Peyer's patch (tissue), 4 donors: ENCODE data around the gene CELSR1. TPM values are rescaled to one million over a fixed set of nuclear protein-coding genes. Genes with fewer than 3 reads are reported as not detected.
A peak's percentile ranks its signal among the peaks of the same experiment; 100 is the strongest.

Experiments
- DNase-seq, 3 donors: peaks; one replicate each; pipeline ENCODE4 v3.0.0-alpha.2; 2017 to 2019
- H3K27ac ChIP-seq, 4 donors: fragments of 200-600 bp; sonication (generic); one replicate each; pipeline ENCODE4 v1.5.1; 2016 to 2019
- H3K27me3 ChIP-seq, 2 donors: fragments of 200-600 bp; sonication (generic); one replicate each; pipeline ENCODE4 v1.5.1; 2019
- H3K36me3 ChIP-seq, 3 donors: fragments of 200-600 bp; sonication (generic); one replicate each; pipeline ENCODE4 v1.5.1; 2016 to 2019
- H3K4me1 ChIP-seq, 4 donors: fragments of 200-600 bp; sonication (generic); one replicate each; pipeline ENCODE4 v1.5.1; 2016 to 2019
- H3K4me3 ChIP-seq, 4 donors: fragments of 200-600 bp; sonication (generic); 1 replicate in 3 of 4; 2 replicates in 1 of 4; pipeline ENCODE4 v1.5.1; 2016 to 2019; ENCODE audit warnings: mild to moderate bottlenecking in 1 of 4
- H3K9me3 ChIP-seq, 4 donors: fragments of 200-600 bp; sonication (generic); one replicate each; pipeline ENCODE4 v1.5.1; 2016 to 2019; ENCODE audit warnings: mild to moderate bottlenecking in 1 of 4
- CTCF ChIP-seq, 6 experiments: fragments of 450-650 bp in 4 of 6; fragments of 200-600 bp in 2 of 6; sonication (generic) in 1 of 6; IDR thresholded peaks; one replicate each; pipeline ENCODE4 v1.5.1; 2017 to 2019; ENCODE audit warnings: antibody characterized with exemption in 6 of 6, mild to moderate bottlenecking in 3 of 6, moderate library complexity in 1 of 6
- POLR2A ChIP-seq, 2 donors: fragments of 450-650 bp; IDR thresholded peaks; one replicate each; pipeline ENCODE4 v1.5.1; 2017; ENCODE audit warnings: antibody characterized with exemption in 2 of 2, mild to moderate bottlenecking in 2 of 2, moderate library complexity in 2 of 2
- total RNA-seq, 4 donors: library from RNA; depleted of rRNA; stranded (reverse); fragments of >200 nt; gene quantifications; one replicate each; pipeline ENCODE4 v1.1.0, GENCODE V29; 2016

Gene CELSR1
- total RNA-seq, 4 donors from 2014 or later: 1.1 to 22.3 (median 1.5) TPM

- no peak for DNase-seq
- Histone ChIP-seq H3K4me1 (no peaks in the 10 kb centered on the region), H3K9me3 (no peaks in the 10 kb centered on the region), H3K27ac (no peak overlapping the region), H3K4me3 (no peak overlapping the region), H3K36me3 (no peaks in the 10 kb centered on the region), H3K27me3 (no peaks in the 10 kb centered on the region)
- TF ChIP-seq CTCF (IDR thresholded peaks at IDR 0.05) (no peak), POLR2A (IDR thresholded peaks at IDR 0.05) (no peak)
These were observed 74.6 kb downstream of the CELSR1 start for GRCh38 chr22:46462726-46463371.

GRCh38 chr22:46461566-46462180 lies 75.7 kb downstream of the CELSR1 start:
- no peak overlapping the region for H3K4me3 ChIP-seq
- no peak for TF ChIP-seq POLR2A (IDR thresholded peaks at IDR 0.05)
- TF ChIP-seq CTCF (IDR thresholded peaks at IDR 0.05): no peak
- DNase-seq: no peak
- H3K27me3 ChIP-seq: no peaks in the 10 kb centered on the region
- H3K4me1 ChIP-seq: no peaks in the 10 kb centered on the region
- H3K9me3 ChIP-seq: no peaks in the 10 kb centered on the region
- H3K36me3 ChIP-seq: no peaks in the 10 kb centered on the region
- no peak overlapping the region for H3K27ac ChIP-seq

GRCh38 chr22:46460857-46461256 lies 76.6 kb downstream of the CELSR1 start:
- H3K27ac ChIP-seq: no peak overlapping the region
- H3K4me3 ChIP-seq: no peak overlapping the region
- H3K36me3 ChIP-seq: no peaks in the 10 kb centered on the region
- no peaks in the 10 kb centered on the region for H3K27me3 ChIP-seq
- H3K4me1 ChIP-seq: no peaks in the 10 kb centered on the region
- no peak for DNase-seq
- no peaks in the 10 kb centered on the region for H3K9me3 ChIP-seq
- TF ChIP-seq CTCF (IDR thresholded peaks at IDR 0.05) (no peak), POLR2A (IDR thresholded peaks at IDR 0.05) (no peak)

- Histone ChIP-seq H3K4me3 (no peak overlapping the region), H3K36me3 (no peaks in the 10 kb centered on the region), H3K27me3 (no peaks in the 10 kb centered on the region), H3K9me3 (no peaks in the 10 kb centered on the region), H3K4me1 (no peaks in the 10 kb centered on the region), H3K27ac (no peak overlapping the region)
- no peak for TF ChIP-seq CTCF (IDR thresholded peaks at IDR 0.05)
- peak in 1 of 3 donors; percentile 31 for DNase-seq
These were observed 77.9 kb downstream of the CELSR1 start for GRCh38 chr22:46459347-46460065.

- H3K36me3 ChIP-seq: no peaks in the 10 kb centered on the region
- H3K9me3 ChIP-seq: no peaks in the 10 kb centered on the region
- H3K27me3 ChIP-seq: no peaks in the 10 kb centered on the region
- H3K4me3 ChIP-seq: no peak overlapping the region
- TF ChIP-seq POLR2A (IDR thresholded peaks at IDR 0.05) (no peak), CTCF (IDR thresholded peaks at IDR 0.05) (no peak)
- H3K4me1 ChIP-seq: no peaks in the 10 kb centered on the region
- no peak for DNase-seq
- no peak overlapping the region for H3K27ac ChIP-seq
These were observed 78.9 kb downstream of the CELSR1 start for GRCh38 chr22:46458525-46458924.
